HEK293 (cell line): Measurements from ENCODE around the gene HOXB7.
A peak's percentile ranks its signal among the peaks of the same experiment; 100 is the strongest.

Experiments
- BCL11A ChIP-seq: fragments of 450-650 bp; formaldehyde crosslinking; IDR thresholded peaks from 2 replicates; pipeline ENCODE4 v1.5.1; 2016; ENCODE audit warnings: low read depth, missing biosample characterization, missing genetic modification characterization
- MYNN ChIP-seq: fragments of 450-650 bp; formaldehyde crosslinking; IDR thresholded peaks from 2 replicates; pipeline ENCODE4 v1.5.1; 2016; ENCODE audit warnings: missing biosample characterization, missing genetic modification characterization, borderline replicate concordance
- OSR2 ChIP-seq: fragments of 450-650 bp; formaldehyde crosslinking; IDR thresholded peaks from 2 replicates; pipeline ENCODE4 v1.5.1; 2016; ENCODE audit warnings: missing biosample characterization, missing genetic modification characterization
- PATZ1 ChIP-seq: fragments of 450-650 bp; formaldehyde crosslinking; IDR thresholded peaks from 2 replicates; pipeline ENCODE4 v1.5.1; 2016; ENCODE audit warnings: missing biosample characterization, missing genetic modification characterization
- PRDM1 ChIP-seq: fragments of 450-650 bp; formaldehyde crosslinking; IDR thresholded peaks from 2 replicates; pipeline ENCODE4; 2016; ENCODE audit warnings: missing biosample characterization, missing genetic modification characterization
- REPIN1 ChIP-seq: fragments of 450-650 bp; formaldehyde crosslinking; IDR thresholded peaks from 2 replicates; pipeline ENCODE4 v1.5.1; 2017; ENCODE audit warnings: missing biosample characterization, missing genetic modification characterization, low read depth
- SALL2 ChIP-seq: fragments of 450-650 bp; formaldehyde crosslinking; IDR thresholded peaks from 2 replicates; pipeline ENCODE4 v1.5.0; 2017; ENCODE audit warnings: missing biosample characterization, mild to moderate bottlenecking, missing genetic modification characterization, borderline replicate concordance
- SCRT1 ChIP-seq: fragments of 450-650 bp; formaldehyde crosslinking; IDR thresholded peaks from 2 replicates; pipeline ENCODE4 v1.5.1; 2016; ENCODE audit warnings: missing biosample characterization, missing genetic modification characterization, borderline replicate concordance
- SP3 ChIP-seq: fragments of 450-650 bp; formaldehyde crosslinking; IDR thresholded peaks from 2 replicates; pipeline ENCODE4 v1.5.1; 2016; ENCODE audit warnings: missing biosample characterization, missing genetic modification characterization
- ZBTB44 ChIP-seq: fragments of 450-650 bp; IDR thresholded peaks from 2 replicates; pipeline ENCODE4 v1.5.1; 2018; ENCODE audit warnings: missing biosample characterization, mild to moderate bottlenecking, missing genetic modification characterization
- ZEB2 ChIP-seq: fragments of 450-650 bp; formaldehyde crosslinking; IDR thresholded peaks from 2 replicates; pipeline ENCODE4 v1.5.1; 2016; ENCODE audit warnings: missing biosample characterization, missing genetic modification characterization
- ZFHX2 ChIP-seq: fragments of 450-650 bp; formaldehyde crosslinking; conservative IDR thresholded peaks from 2 replicates; pipeline ENCODE4 v1.5.1; 2016; ENCODE audit warnings: missing biosample characterization, missing genetic modification characterization
- ZIC2 ChIP-seq: fragments of 450-650 bp; formaldehyde crosslinking; IDR thresholded peaks from 2 replicates; pipeline ENCODE4 v1.5.1; 2016; ENCODE audit warnings: missing biosample characterization, missing genetic modification characterization
- ZNF157 ChIP-seq: fragments of 450-650 bp; formaldehyde crosslinking; IDR thresholded peaks from 2 replicates; pipeline ENCODE4 v1.5.1; 2016; ENCODE audit warnings: missing biosample characterization, missing genetic modification characterization
- ZNF292 ChIP-seq: fragments of 450-650 bp; formaldehyde crosslinking; IDR thresholded peaks from 2 replicates; pipeline ENCODE4 v1.5.1; 2016; ENCODE audit warnings: low read depth, missing biosample characterization, missing genetic modification characterization, borderline replicate concordance
- ZNF473 ChIP-seq: fragments of 450-650 bp; formaldehyde crosslinking; IDR thresholded peaks from 2 replicates; pipeline ENCODE4 v1.5.1; 2017; ENCODE audit warnings: missing biosample characterization, missing genetic modification characterization
- ZNF521 ChIP-seq: fragments of 450-650 bp; formaldehyde crosslinking; IDR thresholded peaks from 2 replicates; pipeline ENCODE4 v1.5.1; 2017; ENCODE audit warnings: missing biosample characterization, mild to moderate bottlenecking, missing genetic modification characterization
- ZNF529 ChIP-seq: fragments of 450-650 bp; formaldehyde crosslinking; IDR thresholded peaks from 2 replicates; pipeline ENCODE4 v1.5.1; 2017; ENCODE audit warnings: missing genetic modification characterization, missing biosample characterization; ENCODE audit not compliant: insufficient replicate concordance
- ZNF623 ChIP-seq: fragments of 450-650 bp; formaldehyde crosslinking; IDR thresholded peaks from 2 replicates; pipeline ENCODE4 v1.5.1; 2016; ENCODE audit warnings: missing biosample characterization, missing genetic modification characterization
- ZNF626 ChIP-seq: fragments of 450-650 bp; sonication (Bioruptor Pico); formaldehyde crosslinking; IDR thresholded peaks from 2 replicates; pipeline ENCODE4 v1.5.1; 2018; ENCODE audit warnings: missing biosample characterization, missing genetic modification characterization, inconsistent platforms
- ZNF701 ChIP-seq: fragments of 450-650 bp; formaldehyde crosslinking; IDR thresholded peaks from 2 replicates; pipeline ENCODE4 v1.5.1; 2016; ENCODE audit warnings: missing biosample characterization, missing genetic modification characterization
- ZNF747 ChIP-seq: fragments of 450-650 bp; formaldehyde crosslinking; IDR thresholded peaks from 2 replicates; pipeline ENCODE4 v1.5.1; 2016; ENCODE audit warnings: missing biosample characterization, missing genetic modification characterization
- ZNF76 ChIP-seq: fragments of 450-650 bp; formaldehyde crosslinking; IDR thresholded peaks from 2 replicates; pipeline ENCODE4; 2016; ENCODE audit warnings: low read depth, missing biosample characterization, missing genetic modification characterization, borderline replicate concordance
- ZNF785 ChIP-seq: fragments of 450-650 bp; formaldehyde crosslinking; IDR thresholded peaks from 2 replicates; pipeline ENCODE4 v1.5.1; 2016; ENCODE audit warnings: missing biosample characterization, missing genetic modification characterization
- ZNF792 ChIP-seq: fragments of 450-650 bp; formaldehyde crosslinking; IDR thresholded peaks from 2 replicates; pipeline ENCODE4 v1.5.1; 2016; ENCODE audit warnings: missing biosample characterization, missing genetic modification characterization
- ZSCAN16 ChIP-seq: fragments of 450-650 bp; formaldehyde crosslinking; IDR thresholded peaks from 2 replicates; pipeline ENCODE4 v1.5.1; 2016; ENCODE audit warnings: missing biosample characterization, missing genetic modification characterization
- ZSCAN30 ChIP-seq: fragments of 450-650 bp; IDR thresholded peaks from 2 replicates; pipeline ENCODE4 v1.5.1; 2018; ENCODE audit warnings: missing biosample characterization, mild to moderate bottlenecking, missing genetic modification characterization, moderate library complexity
- ZXDB ChIP-seq: fragments of 450-650 bp; formaldehyde crosslinking; IDR thresholded peaks from 2 replicates; pipeline ENCODE4 v1.5.1; 2016; ENCODE audit warnings: missing biosample characterization, missing genetic modification characterization
- TF ChIP-seq, protein P1 (sequence below): fragments of 450-650 bp; formaldehyde crosslinking; conservative IDR thresholded peaks from 2 replicates; pipeline ENCODE4 v1.5.1; 2016; ENCODE audit warnings: low read depth, missing biosample characterization, missing genetic modification characterization

HOXB7 gene

GRCh38 chr17:48611681-48612455 lies 1.1 kb upstream of the HOXB7 start (continued):
- peak; percentile 77 for TF ChIP-seq ZEB2 (tag by site-specific recombination)
- TF ChIP-seq PRDM1 = peak; percentile 93
- TF ChIP-seq ZNF76 (tag by site-specific recombination) = peak; percentile 74
- peak; percentile 93 for TF ChIP-seq ZXDB (tag by site-specific recombination)
- TF ChIP-seq ZSCAN16 (tag by site-specific recombination) = no peak
- no peak for TF ChIP-seq ZNF473
- no peak for TF ChIP-seq ZNF292 (tag by site-specific recombination)
- no peak for TF ChIP-seq ZNF701 (tag by site-specific recombination)
- TF ChIP-seq, protein P1, sequence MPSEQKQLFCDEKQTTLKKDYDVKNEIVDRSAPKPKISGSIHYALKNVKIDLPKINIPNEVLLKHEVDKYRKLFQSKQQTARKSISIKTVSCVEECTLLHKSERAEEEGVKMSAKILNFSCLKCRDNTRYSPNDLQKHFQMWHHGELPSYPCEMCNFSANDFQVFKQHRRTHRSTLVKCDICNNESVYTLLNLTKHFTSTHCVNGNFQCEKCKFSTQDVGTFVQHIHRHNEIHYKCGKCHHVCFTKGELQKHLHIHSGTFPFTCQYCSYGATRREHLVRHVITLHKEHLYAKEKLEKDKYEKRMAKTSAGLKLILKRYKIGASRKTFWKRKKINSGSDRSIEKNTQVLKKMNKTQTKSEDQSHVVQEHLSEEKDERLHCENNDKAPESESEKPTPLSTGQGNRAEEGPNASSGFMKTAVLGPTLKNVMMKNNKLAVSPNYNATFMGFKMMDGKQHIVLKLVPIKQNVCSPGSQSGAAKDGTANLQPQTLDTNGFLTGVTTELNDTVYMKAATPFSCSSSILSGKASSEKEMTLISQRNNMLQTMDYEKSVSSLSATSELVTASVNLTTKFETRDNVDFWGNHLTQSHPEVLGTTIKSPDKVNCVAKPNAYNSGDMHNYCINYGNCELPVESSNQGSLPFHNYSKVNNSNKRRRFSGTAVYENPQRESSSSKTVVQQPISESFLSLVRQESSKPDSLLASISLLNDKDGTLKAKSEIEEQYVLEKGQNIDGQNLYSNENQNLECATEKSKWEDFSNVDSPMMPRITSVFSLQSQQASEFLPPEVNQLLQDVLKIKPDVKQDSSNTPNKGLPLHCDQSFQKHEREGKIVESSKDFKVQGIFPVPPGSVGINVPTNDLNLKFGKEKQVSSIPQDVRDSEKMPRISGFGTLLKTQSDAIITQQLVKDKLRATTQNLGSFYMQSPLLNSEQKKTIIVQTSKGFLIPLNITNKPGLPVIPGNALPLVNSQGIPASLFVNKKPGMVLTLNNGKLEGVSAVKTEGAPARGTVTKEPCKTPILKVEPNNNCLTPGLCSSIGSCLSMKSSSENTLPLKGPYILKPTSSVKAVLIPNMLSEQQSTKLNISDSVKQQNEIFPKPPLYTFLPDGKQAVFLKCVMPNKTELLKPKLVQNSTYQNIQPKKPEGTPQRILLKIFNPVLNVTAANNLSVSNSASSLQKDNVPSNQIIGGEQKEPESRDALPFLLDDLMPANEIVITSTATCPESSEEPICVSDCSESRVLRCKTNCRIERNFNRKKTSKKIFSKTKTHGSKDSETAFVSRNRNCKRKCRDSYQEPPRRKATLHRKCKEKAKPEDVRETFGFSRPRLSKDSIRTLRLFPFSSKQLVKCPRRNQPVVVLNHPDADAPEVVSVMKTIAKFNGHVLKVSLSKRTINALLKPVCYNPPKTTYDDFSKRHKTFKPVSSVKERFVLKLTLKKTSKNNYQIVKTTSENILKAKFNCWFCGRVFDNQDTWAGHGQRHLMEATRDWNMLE (tag by site-specific recombination) = no peak
- no peak for TF ChIP-seq SCRT1
- TF ChIP-seq MYNN = no peak
- no peak for TF ChIP-seq SALL2
- TF ChIP-seq ZNF785 (tag by site-specific recombination) = no peak
- peak; percentile 79 for TF ChIP-seq SP3 (tag by site-specific recombination)
- TF ChIP-seq ZNF792 (tag by site-specific recombination) = no peak
- TF ChIP-seq ZNF521 (tag by site-specific recombination) = no peak
- no peak for TF ChIP-seq ZNF747 (tag by site-specific recombination)
- peak; percentile 32 for TF ChIP-seq ZFHX2
- TF ChIP-seq REPIN1 (tag by site-specific recombination) = no peak
- no peak for TF ChIP-seq ZNF626 (tag by site-specific recombination)
- TF ChIP-seq ZSCAN30 (tag by site-specific recombination) = peak; percentile 31; the same call in 1 of the 2 replicates
- TF ChIP-seq ZNF157 (tag by site-specific recombination) = no peak
- TF ChIP-seq PATZ1 (tag by site-specific recombination) = peak; percentile 98
- TF ChIP-seq BCL11A (tag by site-specific recombination) = peak; percentile 88
- TF ChIP-seq ZNF623 (tag by site-specific recombination) = no peak
- peak; percentile 75 for TF ChIP-seq OSR2 (tag by site-specific recombination)
- peak; percentile 52; the same call in 1 of the 2 replicates for TF ChIP-seq ZBTB44
- peak; percentile 95 for TF ChIP-seq ZIC2 (tag by site-specific recombination)
- TF ChIP-seq ZNF529 (tag by site-specific recombination) = no peak
